ENCODE data around the gene PBX1. TPM values are rescaled to one million over a fixed set of nuclear protein-coding genes. Genes with fewer than 3 reads are reported as not detected.

Gene PBX1
- total RNA-seq, 1 donor from 2014 or later = 71.7 TPM

DNA sequence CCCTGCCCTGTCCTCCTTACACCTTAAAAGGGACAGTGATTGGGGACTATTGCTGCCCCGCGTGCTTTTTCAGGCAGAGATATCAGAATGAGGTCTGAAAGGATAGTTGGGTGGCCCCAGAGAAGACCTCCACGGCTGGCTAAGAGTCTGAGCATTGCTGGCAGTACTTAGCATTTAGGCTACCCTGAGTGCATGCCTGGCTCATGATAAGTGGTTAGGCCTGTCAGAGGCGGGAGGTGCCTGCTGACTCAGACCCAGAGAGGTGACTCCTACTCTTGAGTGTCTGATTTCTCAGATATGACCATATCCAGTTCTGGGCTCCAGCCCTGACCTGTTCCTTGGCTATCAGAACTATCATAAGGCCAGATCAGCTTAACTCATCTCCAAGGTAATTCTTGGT is 213.7 kb downstream of the PBX1 start:
- TF ChIP-seq, protein P1, sequence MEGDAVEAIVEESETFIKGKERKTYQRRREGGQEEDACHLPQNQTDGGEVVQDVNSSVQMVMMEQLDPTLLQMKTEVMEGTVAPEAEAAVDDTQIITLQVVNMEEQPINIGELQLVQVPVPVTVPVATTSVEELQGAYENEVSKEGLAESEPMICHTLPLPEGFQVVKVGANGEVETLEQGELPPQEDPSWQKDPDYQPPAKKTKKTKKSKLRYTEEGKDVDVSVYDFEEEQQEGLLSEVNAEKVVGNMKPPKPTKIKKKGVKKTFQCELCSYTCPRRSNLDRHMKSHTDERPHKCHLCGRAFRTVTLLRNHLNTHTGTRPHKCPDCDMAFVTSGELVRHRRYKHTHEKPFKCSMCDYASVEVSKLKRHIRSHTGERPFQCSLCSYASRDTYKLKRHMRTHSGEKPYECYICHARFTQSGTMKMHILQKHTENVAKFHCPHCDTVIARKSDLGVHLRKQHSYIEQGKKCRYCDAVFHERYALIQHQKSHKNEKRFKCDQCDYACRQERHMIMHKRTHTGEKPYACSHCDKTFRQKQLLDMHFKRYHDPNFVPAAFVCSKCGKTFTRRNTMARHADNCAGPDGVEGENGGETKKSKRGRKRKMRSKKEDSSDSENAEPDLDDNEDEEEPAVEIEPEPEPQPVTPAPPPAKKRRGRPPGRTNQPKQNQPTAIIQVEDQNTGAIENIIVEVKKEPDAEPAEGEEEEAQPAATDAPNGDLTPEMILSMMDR (conservative IDR thresholded peaks at IDR 0.05) = no peak
- H3K27ac Mint-ChIP-seq (ENCODE audit: unreplicated experiment) = no peak overlapping the region
- peaks cover 34% of the 10 kb centered on the region for H3K4me1 Mint-ChIP-seq
- no peaks in the 10 kb centered on the region for H3K27me3 Mint-ChIP-seq (ENCODE audit: low read depth)
- DNase-seq (ENCODE audit: low read depth, low spot score) = no peak
- H3K9me3 Mint-ChIP-seq = no peaks in the 10 kb centered on the region
- no peak overlapping the region for H3K4me3 Mint-ChIP-seq
- H3K36me3 Mint-ChIP-seq (ENCODE audit: low read depth) = peaks cover 7% of the 10 kb centered on the region

DNA sequence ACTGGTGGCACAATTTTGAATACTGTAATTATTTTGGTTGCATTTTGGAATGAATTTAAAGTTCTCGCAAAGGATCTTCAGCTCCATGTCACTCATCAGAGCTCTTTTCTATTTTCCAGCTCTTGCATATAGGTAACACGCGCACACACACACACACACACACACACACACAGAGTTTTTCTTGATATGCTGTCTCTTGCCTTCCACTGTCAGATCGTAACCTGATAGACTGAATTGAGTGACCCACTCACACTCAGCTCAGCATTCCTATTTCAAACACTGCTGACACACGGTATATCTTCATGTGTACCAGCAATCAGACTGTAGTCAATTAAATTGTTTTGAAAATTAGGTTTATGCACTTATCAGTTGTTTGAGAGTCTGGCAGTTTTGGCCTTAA is 214.1 kb downstream of the PBX1 start:
- DNase-seq (ENCODE audit: low read depth, low spot score) = no peak
- Mint-ChIP-seq H3K27ac (ENCODE audit: unreplicated experiment) (no peak overlapping the region), H3K9me3 (no peaks in the 10 kb centered on the region), H3K27me3 (ENCODE audit: low read depth) (no peaks in the 10 kb centered on the region), H3K36me3 (ENCODE audit: low read depth) (peaks cover 7% of the 10 kb centered on the region), H3K4me3 (no peak overlapping the region), H3K4me1 (peaks cover 35% of the 10 kb centered on the region)
- TF ChIP-seq, protein P1 (conservative IDR thresholded peaks at IDR 0.05) = no peak

DNA sequence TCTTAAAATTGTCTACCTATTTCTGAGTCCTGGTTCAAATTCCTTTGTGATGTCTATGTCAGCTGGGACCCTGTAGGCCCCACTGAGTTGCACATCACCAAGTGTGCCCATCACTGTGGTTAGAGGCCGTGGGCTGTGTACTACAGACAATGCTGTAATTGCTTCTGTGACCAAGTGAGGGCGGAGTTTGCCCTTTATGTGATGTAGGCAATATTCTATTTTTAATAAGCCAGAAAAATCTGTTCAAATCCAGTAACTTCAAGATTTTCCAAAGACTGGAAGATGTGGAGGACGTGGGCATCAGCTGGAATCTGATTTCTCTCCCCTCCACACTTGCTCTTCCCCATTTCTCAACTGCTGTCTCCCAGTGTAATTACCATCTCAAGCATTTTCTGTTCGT is 215.4 kb downstream of the PBX1 start:
- H3K9me3 Mint-ChIP-seq = no peaks in the 10 kb centered on the region
- peaks cover 35% of the 10 kb centered on the region for H3K4me1 Mint-ChIP-seq
- peaks cover 2% of the 10 kb centered on the region for H3K36me3 Mint-ChIP-seq (ENCODE audit: low read depth)
- TF ChIP-seq, protein P1 (conservative IDR thresholded peaks at IDR 0.05) = no peak
- no peak overlapping the region for H3K4me3 Mint-ChIP-seq
- no peak for DNase-seq (ENCODE audit: low read depth, low spot score)
- H3K27me3 Mint-ChIP-seq (ENCODE audit: low read depth) = no peaks in the 10 kb centered on the region
- peak overlapping the region; percentile 2 for H3K27ac Mint-ChIP-seq (ENCODE audit: unreplicated experiment)

DNA sequence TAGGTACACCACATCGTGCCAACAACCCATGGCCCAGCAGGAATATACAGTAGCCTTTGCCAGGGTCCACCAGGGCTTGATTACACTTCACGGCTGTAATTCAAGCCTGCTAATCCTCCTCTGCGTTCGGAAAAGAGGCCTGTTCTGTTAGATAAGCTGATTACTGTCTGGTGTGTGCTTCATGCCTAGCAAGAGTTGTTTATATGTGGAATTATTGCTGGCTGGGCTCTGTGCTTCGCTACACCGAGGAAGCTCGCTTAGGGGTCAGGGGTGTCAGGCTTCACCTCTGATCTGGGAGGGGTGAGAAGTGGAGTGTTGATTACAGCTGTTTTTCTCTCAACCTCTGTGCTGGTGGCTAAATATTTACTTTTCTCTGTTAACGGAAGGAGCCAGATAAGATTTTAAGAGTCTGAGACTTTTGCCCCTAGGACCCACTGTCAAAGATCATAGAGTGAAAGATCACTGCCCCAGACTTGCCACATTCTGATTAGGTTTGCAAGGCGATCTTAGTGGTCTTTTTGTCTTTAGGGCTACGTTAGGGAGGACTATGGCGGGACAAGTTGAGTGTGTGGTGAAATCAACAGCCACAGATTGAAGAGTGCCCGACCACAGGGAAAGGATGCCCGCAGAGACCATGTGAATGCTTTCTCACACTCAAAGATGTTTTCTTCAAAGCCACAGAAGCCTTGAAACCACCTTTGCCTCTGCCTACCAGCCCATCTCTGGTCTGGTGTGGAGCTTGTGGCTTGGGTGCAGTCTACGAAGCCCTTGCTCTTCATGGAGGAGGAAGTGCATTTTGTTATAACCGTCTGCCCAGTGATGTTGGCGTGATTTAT is 216.1 kb downstream of the PBX1 start:
- no peaks in the 10 kb centered on the region for H3K9me3 Mint-ChIP-seq
- peaks cover 35% of the 10 kb centered on the region for H3K4me1 Mint-ChIP-seq
- H3K4me3 Mint-ChIP-seq = no peak overlapping the region
- H3K27me3 Mint-ChIP-seq (ENCODE audit: low read depth) = no peaks in the 10 kb centered on the region
- peaks cover 2% of the 10 kb centered on the region for H3K36me3 Mint-ChIP-seq (ENCODE audit: low read depth)
- H3K27ac Mint-ChIP-seq (ENCODE audit: unreplicated experiment) = peak overlapping the region; percentile 2
- DNase-seq (ENCODE audit: low read depth, low spot score) = no peak
- TF ChIP-seq, protein P1 (conservative IDR thresholded peaks at IDR 0.05) = no peak

- Mint-ChIP-seq H3K4me1 (peaks cover 28% of the 10 kb centered on the region), H3K27ac (ENCODE audit: unreplicated experiment) (no peak overlapping the region), H3K36me3 (ENCODE audit: low read depth) (peaks cover 4% of the 10 kb centered on the region), H3K4me3 (no peak overlapping the region), H3K27me3 (ENCODE audit: low read depth) (no peaks in the 10 kb centered on the region), H3K9me3 (peaks cover 2% of the 10 kb centered on the region)
- TF ChIP-seq, protein P1 (conservative IDR thresholded peaks at IDR 0.05) = no peak
- DNase-seq (ENCODE audit: low read depth, low spot score) = no peak
Measured at GRCh38 chr1:164777518-164777917, 218.5 kb downstream of the PBX1 start.
